GM21390 (cell line): Measurements from ENCODE around the gene AGFG1.

Experiments used
- ATAC-seq: cut with Tn5 transposase; IDR thresholded peaks from one replicate; pipeline ENCODE4 v1.9.1; 2021; ENCODE audit not compliant: unreplicated experiment

Gene AGFG1

DNA sequence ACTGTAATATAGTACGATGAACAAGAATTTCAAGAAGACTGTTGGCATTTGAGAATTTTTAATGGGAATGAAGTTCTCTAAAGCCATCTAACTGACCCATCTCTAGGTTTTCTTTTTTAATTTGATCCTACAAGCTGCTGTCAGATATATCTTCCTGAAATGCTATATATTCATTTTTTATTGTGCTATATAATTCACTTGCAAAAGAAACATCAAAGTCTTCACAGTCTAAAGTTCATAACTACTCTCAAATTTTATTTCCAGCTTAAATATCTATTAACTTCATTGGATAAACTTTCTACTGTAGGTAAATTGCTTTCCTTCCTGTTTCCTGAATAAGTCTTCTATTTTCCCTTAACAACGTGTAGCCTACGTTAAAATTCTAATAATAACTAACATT is 130.4 kb downstream of the AGFG1 start:
- ATAC-seq = no peak

DNA sequence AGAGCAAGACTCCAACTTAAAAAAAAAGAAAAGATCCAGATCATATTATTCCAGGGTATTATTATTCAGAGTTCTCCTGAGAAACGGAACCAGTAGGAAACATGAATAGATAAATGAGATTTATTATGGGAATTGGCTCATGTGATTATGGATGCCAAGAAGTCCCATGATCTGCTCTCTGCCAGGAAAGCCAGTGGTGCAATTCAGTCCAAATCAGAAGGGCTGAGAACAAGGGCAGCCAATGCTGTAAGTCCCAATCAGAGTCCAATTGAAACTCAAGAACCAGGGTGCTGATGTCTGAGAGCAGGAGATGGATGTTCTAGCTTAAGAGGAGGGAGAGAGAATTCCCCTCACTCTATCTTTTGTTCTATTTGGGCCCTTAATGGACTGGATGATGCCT is 134.5 kb downstream of the AGFG1 start:
- no peak for ATAC-seq

DNA sequence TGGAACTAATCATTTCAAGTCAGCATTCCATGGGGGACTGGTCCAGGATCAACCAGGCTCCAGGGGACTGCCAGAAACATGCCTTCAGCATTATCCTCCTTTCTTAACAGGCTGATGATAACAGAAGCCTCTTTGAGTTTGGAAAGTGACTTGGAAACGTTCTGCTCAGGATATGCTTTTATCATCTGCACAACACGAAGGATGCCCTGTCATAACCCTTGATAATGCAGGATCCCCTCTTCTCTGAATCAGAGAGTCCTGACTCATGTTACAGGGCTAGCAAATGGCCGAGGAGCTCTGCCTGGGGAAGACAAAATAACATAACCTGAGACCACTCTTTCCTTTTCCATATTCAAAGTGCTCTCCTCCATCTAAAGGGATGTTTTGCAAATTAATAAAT is 136.0 kb downstream of the AGFG1 start:
- no peak for ATAC-seq

DNA sequence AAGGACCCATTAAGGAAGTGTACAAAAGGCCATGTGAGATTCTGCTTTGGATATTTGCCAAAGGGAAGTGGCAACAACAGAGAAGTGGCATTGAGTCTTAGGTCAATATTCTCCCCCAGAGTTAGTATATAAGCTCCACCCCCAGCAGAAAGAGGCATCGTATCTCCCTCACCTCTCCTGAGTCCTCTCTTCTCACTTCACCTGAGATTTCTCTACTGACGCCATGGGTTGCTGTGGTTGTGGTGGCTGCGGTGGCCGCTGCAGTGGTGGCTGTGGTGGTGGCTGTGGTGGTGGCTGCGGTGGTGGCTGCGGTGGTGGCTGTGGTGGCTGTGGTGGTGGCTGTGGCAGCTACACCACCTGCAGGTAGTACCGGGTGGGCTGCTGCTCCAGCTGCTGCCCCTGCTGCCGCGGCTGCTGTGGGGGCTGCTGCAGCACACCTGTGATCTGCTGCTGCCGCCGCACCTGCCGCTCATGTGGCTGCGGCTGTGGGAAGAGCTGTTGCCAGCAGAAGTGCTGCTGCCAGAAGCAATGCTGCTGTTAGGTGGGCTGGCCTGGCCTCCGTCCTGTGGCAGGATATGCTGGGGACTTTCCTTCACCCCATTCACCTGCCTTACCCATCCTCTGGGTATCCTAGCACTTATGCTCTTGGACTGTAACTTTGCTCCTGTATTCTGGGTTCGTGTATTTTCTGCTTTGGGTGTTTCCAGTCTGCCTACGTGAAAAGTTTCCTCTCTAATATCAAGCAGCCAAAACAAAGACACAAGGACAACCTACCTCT is 136.8 kb downstream of the AGFG1 start:
- peak; percentile 45 for ATAC-seq

DNA sequence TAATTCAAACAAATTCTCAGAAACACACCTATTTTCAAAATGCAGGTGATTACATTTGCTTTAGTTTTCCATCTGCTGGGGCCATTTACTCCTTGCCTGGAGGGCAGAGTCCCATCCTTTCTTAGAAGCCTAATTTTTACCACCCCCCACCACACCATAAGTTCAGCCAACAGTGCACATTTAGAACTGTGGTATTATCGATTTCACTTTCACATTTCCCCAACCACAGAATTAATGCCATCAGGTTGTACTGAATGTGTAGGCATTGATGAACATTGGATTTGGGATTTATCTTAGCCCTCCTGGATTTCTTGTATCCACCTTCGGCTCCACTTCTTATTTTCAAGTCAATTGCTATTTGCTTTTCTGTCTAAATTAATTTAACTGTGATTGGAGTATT is 138.2 kb downstream of the AGFG1 start:
- ATAC-seq = no peak
